Retina (tissue), 1 donor: ENCODE data around the gene TAS1R1.

ENCODE experiments used
- DNase-seq: peaks from one replicate; pipeline ENCODE4 v3.0.0-alpha.2; 2016

Gene TAS1R1

DNA sequence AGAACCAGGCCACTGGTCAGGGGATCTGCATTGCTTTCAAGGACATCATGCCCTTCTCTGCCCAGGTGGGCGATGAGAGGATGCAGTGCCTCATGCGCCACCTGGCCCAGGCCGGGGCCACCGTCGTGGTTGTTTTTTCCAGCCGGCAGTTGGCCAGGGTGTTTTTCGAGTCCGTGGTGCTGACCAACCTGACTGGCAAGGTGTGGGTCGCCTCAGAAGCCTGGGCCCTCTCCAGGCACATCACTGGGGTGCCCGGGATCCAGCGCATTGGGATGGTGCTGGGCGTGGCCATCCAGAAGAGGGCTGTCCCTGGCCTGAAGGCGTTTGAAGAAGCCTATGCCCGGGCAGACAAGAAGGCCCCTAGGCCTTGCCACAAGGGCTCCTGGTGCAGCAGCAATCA is 19.7 kb downstream of the TAS1R1 start:
- DNase-seq, result no peak

- DNase-seq, result no peak
Observed at GRCh38 chr1:6577831-6578525, 22.9 kb downstream of the TAS1R1 start.

- peak; percentile 7 for DNase-seq
Observed at GRCh38 chr1:6578624-6579373, 23.7 kb downstream of the TAS1R1 start.

DNA sequence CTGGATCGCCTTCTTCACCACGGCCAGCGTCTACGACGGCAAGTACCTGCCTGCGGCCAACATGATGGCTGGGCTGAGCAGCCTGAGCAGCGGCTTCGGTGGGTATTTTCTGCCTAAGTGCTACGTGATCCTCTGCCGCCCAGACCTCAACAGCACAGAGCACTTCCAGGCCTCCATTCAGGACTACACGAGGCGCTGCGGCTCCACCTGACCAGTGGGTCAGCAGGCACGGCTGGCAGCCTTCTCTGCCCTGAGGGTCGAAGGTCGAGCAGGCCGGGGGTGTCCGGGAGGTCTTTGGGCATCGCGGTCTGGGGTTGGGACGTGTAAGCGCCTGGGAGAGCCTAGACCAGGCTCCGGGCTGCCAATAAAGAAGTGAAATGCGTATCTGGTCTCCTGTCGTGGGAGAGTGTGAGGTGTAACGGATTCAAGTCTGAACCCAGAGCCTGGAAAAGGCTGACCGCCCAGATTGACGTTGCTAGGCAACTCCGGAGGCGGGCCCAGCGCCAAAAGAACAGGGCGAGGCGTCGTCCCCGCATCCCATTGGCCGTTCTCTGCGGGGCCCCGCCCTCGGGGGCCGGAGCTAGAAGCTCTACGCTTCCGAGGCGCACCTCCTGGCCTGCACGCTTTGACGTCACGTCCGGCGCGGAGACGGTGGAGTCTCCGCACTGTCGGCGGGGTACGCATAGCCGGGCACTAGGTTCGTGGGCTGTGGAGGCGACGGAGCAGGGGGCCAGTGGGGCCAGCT is 24.4 kb downstream of the TAS1R1 start, which contains the start of gene ZBTB48:
Gene ZBTB48, plus strand, starts transcription at position 621 of the 745 bp plus-strand sequence. CDS start 616 bp downstream, outside the sequence.
- peak; percentile 97 for DNase-seq

DNA sequence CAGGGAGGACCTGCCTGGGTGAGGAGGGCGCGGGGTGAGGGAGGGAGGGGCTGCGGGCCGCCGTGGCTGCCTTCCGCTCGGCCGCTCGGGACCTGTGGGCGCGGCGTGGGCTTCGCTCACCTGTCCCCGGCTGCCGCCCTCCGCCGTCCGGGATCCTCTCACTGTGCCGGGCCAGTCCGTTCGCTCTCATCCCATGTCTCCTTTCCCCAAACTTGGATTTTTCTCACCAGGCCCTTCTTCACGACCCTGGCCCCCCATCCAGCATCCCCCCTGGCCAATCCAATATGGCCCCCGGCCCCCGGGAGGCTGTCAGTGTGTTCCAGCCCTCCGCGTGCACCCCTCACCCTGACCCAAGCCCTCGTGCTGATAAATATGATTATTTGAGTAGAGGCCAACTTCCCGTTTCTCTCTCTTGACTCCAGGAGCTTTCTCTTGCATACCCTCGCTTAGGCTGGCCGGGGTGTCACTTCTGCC is 25.0 kb downstream of the TAS1R1 start:
- no peak for DNase-seq

GRCh38 chr1:6580593-6581409 is 25.7 kb downstream of the TAS1R1 start:
- DNase-seq, result no peak

- no peak for DNase-seq
Observed at GRCh38 chr1:6581561-6582305, 26.6 kb downstream of the TAS1R1 start.

GRCh38 chr1:6582370-6582769 is 27.3 kb downstream of the TAS1R1 start:
- DNase-seq, result no peak

DNA sequence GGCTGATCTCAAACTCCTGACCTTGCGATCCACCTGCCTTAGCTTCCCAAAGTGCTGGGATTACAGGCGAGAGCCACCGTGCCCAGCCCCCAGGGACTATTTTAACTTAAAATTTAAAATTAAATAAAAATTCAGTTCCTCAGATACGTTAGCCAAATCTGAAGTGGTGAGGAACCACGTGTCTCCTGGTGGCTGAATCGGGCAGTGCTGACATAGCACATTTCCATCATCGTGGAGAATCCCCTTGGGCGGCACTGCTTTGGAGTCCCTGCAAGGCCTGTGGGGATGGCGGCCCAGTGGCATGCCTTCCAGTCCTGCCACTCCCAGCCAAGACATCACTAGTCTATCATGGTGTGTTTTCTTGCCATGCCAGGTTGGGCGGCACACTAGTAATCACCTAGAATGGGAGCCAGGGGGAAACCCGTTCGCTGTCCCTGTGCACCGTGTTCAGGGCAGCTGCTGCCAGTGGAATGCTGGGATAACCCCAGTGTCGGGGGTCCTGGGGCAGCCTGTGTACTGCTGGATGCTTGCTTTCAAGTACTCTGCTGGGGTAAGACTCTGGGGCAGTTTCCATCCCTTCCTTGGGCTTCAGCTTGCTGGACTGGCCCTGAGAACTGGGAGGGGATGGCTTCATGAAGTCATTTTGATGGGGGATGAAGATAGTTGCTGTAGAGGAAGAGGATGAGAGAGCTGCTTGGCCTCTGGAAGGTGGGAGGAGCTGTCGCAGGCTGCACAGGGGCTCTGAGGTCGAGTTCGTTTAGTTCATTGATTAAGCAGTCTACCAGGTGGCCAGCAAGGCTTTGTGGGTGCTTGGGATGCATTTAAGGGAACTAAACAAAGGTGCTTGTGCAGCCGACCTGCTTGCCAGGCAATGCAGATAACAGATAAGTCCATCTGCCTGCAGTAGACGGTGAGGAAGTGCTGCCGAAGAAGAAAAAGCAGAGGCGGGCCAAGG is 29.3 kb downstream of the TAS1R1 start:
- DNase-seq, result no peak

DNA sequence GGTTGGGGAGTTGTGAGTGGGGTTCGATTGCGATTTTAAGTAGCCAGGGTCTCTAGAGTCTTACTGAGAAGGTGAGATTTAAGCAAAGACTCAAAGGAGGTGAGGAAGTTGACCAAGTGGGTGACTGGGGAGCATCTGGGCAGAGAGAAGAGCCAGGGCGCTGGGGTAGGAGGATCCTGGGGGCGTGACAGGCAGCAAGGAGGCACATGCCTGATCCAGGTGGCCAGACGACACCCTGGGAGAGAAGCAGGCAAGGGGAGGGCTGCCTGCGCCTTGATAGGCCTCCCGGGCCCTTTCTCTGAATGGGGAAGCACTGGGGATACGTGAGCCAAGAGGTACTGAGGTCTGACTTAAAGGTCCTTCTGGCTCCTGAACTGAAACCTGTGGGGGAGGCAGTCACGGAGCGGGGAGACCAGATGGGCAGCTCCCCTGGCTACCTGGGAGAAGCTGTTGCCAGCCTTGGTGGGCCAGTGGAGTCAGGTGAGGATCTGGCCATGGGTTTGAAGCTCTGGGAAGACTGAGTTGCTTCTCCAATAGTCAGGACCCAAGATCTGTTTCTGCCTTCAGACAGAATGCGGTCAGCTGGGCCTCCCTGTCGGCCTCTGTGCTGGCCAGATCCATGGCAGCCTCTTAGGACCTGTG is 30.1 kb downstream of the TAS1R1 start:
- DNase-seq, result no peak

GRCh38 chr1:6585841-6586240 is 30.7 kb downstream of the TAS1R1 start:
- no peak for DNase-seq

DNA sequence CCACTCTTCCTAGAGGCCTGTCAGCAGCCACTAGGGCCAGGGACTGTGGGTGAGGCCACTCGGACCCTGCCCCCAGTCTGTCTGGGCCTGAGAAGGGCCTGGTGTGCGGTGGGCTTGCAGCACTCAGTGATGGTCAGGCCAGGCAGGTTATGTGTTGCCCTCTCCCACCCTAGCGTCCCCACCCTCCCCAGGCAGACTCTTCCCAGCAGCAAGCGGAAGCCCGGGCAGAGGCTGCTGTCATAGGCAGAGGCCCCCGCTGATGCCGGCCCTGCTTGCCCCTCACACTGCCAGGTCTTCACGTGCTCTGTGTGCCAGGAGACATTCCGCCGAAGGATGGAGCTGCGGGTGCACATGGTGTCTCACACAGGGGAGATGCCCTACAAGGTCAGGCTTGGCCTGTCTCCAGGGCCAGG is 31.3 kb downstream of the TAS1R1 start:
- no peak for DNase-seq

- no peak for DNase-seq
Observed at GRCh38 chr1:6587261-6588005, 32.3 kb downstream of the TAS1R1 start.

- DNase-seq, result no peak
Observed at GRCh38 chr1:6588128-6588892, 33.2 kb downstream of the TAS1R1 start.

GRCh38 chr1:6588893-6589520 is 33.9 kb downstream of the TAS1R1 start:
- DNase-seq, result no peak

- DNase-seq, result no peak
Observed at GRCh38 chr1:6590046-6590445, 34.9 kb downstream of the TAS1R1 start.

GRCh38 chr1:6591222-6591621 is 36.1 kb downstream of the TAS1R1 start:
- DNase-seq, result no peak

- DNase-seq, result no peak
Observed at GRCh38 chr1:6591644-6592043, 36.5 kb downstream of the TAS1R1 start.
